IPS DF 6.9 (cell line): Measurements from ENCODE around the gene FAM209B.

Experiments
- DNase-seq: peaks from one replicate; pipeline ENCODE4 v3.0.0-alpha.2; 2013; ENCODE audit warnings: low read depth, low spot score
- H3K27ac ChIP-seq: one replicate; pipeline ENCODE4 v1.5.1; 2013; ENCODE audit warnings: low read length, control low read depth
- H3K27me3 ChIP-seq: 2 replicates; pipeline ENCODE4 v1.6.1; 2013; ENCODE audit warnings: mild to moderate bottlenecking, low read length; ENCODE audit not compliant: control insufficient read depth, insufficient read depth
- H3K36me3 ChIP-seq: 2 replicates; pipeline ENCODE4 v1.6.1; 2013; ENCODE audit warnings: low read length; ENCODE audit not compliant: control insufficient read depth, insufficient read depth
- H3K4me1 ChIP-seq: 2 replicates; pipeline ENCODE4 v1.6.1; 2013; ENCODE audit warnings: low read length; ENCODE audit not compliant: control insufficient read depth, insufficient read depth
- H3K4me3 ChIP-seq: 2 replicates; pipeline ENCODE4 v1.5.1; 2013; ENCODE audit warnings: mild to moderate bottlenecking, low read length
- H3K9me3 ChIP-seq: 2 replicates; pipeline ENCODE4 v1.6.1; 2013; ENCODE audit warnings: low read length, inconsistent platforms; ENCODE audit not compliant: control insufficient read depth, insufficient read depth
- WGBS: extraction: QIAGEN DNeasy Blood & Tissue Kit; methylation state at CpG from one replicate; pipeline ENCODE4 v1.1.7; 2013; ENCODE audit warnings: mixed read lengths, missing lambda C conversion rate; ENCODE audit not compliant: insufficient read length, insufficient coverage; 5-methylcytosine and 5-hydroxymethylcytosine counted together

FAM209B gene

GRCh38 chr20:56570832-56571231 lies 37.8 kb downstream of the FAM209B start:
- no peak for DNase-seq
- H3K27ac ChIP-seq, result no peak overlapping the region
- H3K4me3 ChIP-seq, result no peak overlapping the region
- H3K27me3 ChIP-seq, result no peaks in the 10 kb centered on the region
- no CpG with 5 or more reads among the region's 2 CpGs for WGBS
- H3K36me3 ChIP-seq, result no peaks in the 10 kb centered on the region
- no peaks in the 10 kb centered on the region for H3K9me3 ChIP-seq
- H3K4me1 ChIP-seq, result no peaks in the 10 kb centered on the region

GRCh38 chr20:56572172-56572571 lies 39.1 kb downstream of the FAM209B start:
- Histone ChIP-seq H3K27ac (no peak overlapping the region), H3K27me3 (no peaks in the 10 kb centered on the region), H3K4me3 (no peak overlapping the region), H3K4me1 (no peaks in the 10 kb centered on the region), H3K36me3 (no peaks in the 10 kb centered on the region), H3K9me3 (no peaks in the 10 kb centered on the region)
- WGBS, result no CpG with 5 or more reads among the region's 4 CpGs
- DNase-seq, result no peak

- DNase-seq, result no peak
- Histone ChIP-seq H3K4me1 (no peaks in the 10 kb centered on the region), H3K36me3 (no peaks in the 10 kb centered on the region), H3K4me3 (no peak overlapping the region), H3K9me3 (no peaks in the 10 kb centered on the region), H3K27me3 (no peaks in the 10 kb centered on the region), H3K27ac (no peak overlapping the region)
- no CpG with 5 or more reads among the region's 5 CpGs for WGBS
Observed at GRCh38 chr20:56573986-56574385, 40.9 kb downstream of the FAM209B start.

- Histone ChIP-seq H3K9me3 (no peaks in the 10 kb centered on the region), H3K27ac (no peak overlapping the region), H3K27me3 (no peaks in the 10 kb centered on the region), H3K4me3 (no peak overlapping the region), H3K4me1 (no peaks in the 10 kb centered on the region), H3K36me3 (no peaks in the 10 kb centered on the region)
- no CpG with 5 or more reads among the region's 10 CpGs for WGBS
- no peak for DNase-seq
Observed at GRCh38 chr20:56574531-56575142, 41.6 kb downstream of the FAM209B start.

- no peak for DNase-seq
- no peak overlapping the region for H3K27ac ChIP-seq
- no CpG with 5 or more reads among the region's 9 CpGs for WGBS
Observed at GRCh38 chr20:56575157-56575556, 42.1 kb downstream of the FAM209B start.

GRCh38 chr20:56575961-56576360 lies 42.9 kb downstream of the FAM209B start:
- Histone ChIP-seq H3K36me3 (no peaks in the 10 kb centered on the region), H3K27ac (no peak overlapping the region), H3K4me3 (no peak overlapping the region), H3K9me3 (no peaks in the 10 kb centered on the region), H3K4me1 (no peaks in the 10 kb centered on the region), H3K27me3 (no peaks in the 10 kb centered on the region)
- WGBS, result no CpG with 5 or more reads among the region's 4 CpGs
- no peak for DNase-seq

More at GRCh38 chr20:56575157-56575556, 42.1 kb downstream of the FAM209B start:
- H3K4me1 ChIP-seq, result no peaks in the 10 kb centered on the region
- H3K9me3 ChIP-seq, result no peaks in the 10 kb centered on the region
- H3K4me3 ChIP-seq, result no peak overlapping the region
- no peaks in the 10 kb centered on the region for H3K27me3 ChIP-seq
- H3K36me3 ChIP-seq, result no peaks in the 10 kb centered on the region

GRCh38 chr20:56579301-56579710 lies 46.3 kb downstream of the FAM209B start:
- Histone ChIP-seq H3K27ac (no peak overlapping the region), H3K4me3 (no peak overlapping the region), H3K36me3 (no peaks in the 10 kb centered on the region), H3K9me3 (no peaks in the 10 kb centered on the region), H3K4me1 (no peaks in the 10 kb centered on the region), H3K27me3 (no peaks in the 10 kb centered on the region)
- WGBS, result no CpG with 5 or more reads among the region's 6 CpGs
- no peak for DNase-seq

GRCh38 chr20:56580226-56580625 lies 47.2 kb downstream of the FAM209B start:
- H3K36me3 ChIP-seq, result no peaks in the 10 kb centered on the region
- no peak overlapping the region for H3K27ac ChIP-seq
- no peaks in the 10 kb centered on the region for H3K9me3 ChIP-seq
- no peaks in the 10 kb centered on the region for H3K4me1 ChIP-seq
- no CpG with 5 or more reads among the region's 12 CpGs for WGBS
- H3K27me3 ChIP-seq, result no peaks in the 10 kb centered on the region
- H3K4me3 ChIP-seq, result no peak overlapping the region
- no peak for DNase-seq

- DNase-seq, result no peak
- Histone ChIP-seq H3K4me1 (no peaks in the 10 kb centered on the region), H3K36me3 (no peaks in the 10 kb centered on the region), H3K9me3 (no peaks in the 10 kb centered on the region), H3K27ac (no peak overlapping the region), H3K4me3 (no peak overlapping the region), H3K27me3 (no peaks in the 10 kb centered on the region)
- WGBS, result no CpG with 5 or more reads among the region's 2 CpGs
Observed at GRCh38 chr20:56581701-56582100, 48.7 kb downstream of the FAM209B start.

GRCh38 chr20:56582542-56582941 lies 49.5 kb downstream of the FAM209B start:
- DNase-seq, result no peak
- Histone ChIP-seq H3K27ac (no peak overlapping the region), H3K27me3 (no peaks in the 10 kb centered on the region)

GRCh38 chr20:56584916-56585315 lies 51.9 kb downstream of the FAM209B start:
- H3K27me3 ChIP-seq, result no peaks in the 10 kb centered on the region
- no peaks in the 10 kb centered on the region for H3K4me1 ChIP-seq
- no peak overlapping the region for H3K27ac ChIP-seq
- H3K9me3 ChIP-seq, result no peaks in the 10 kb centered on the region
- no peak overlapping the region for H3K4me3 ChIP-seq
- no peaks in the 10 kb centered on the region for H3K36me3 ChIP-seq
- no CpG with 5 or more reads among the region's 5 CpGs for WGBS
- DNase-seq, result no peak

More at GRCh38 chr20:56582542-56582941, 49.5 kb downstream of the FAM209B start:
- H3K36me3 ChIP-seq, result no peaks in the 10 kb centered on the region
- no CpG with 5 or more reads among the region's 4 CpGs for WGBS
- no peaks in the 10 kb centered on the region for H3K9me3 ChIP-seq
- no peak overlapping the region for H3K4me3 ChIP-seq
- H3K4me1 ChIP-seq, result no peaks in the 10 kb centered on the region
